Upper lobe of left lung (tissue), 6 donors: Measurements from ENCODE around the gene PIH1D1. TPM values are rescaled to one million over a fixed set of nuclear protein-coding genes. Genes with fewer than 3 reads are reported as not detected.
A peak's percentile ranks its signal among the peaks of the same experiment; 100 is the strongest.

Experiments
- ATAC-seq, 2 donors: fragments of 200-7000 bp; cut with Tn5 transposase; one replicate each; pipeline ENCODE4 v1.9.1; 2022; ENCODE audit warnings: mild to moderate bottlenecking in 2 of 2, moderate library complexity in 2 of 2; ENCODE audit not compliant: low FRiP score in 2 of 2
- DNase-seq, 2 donors: peaks; one replicate each; pipeline ENCODE4 v3.0.0-alpha.2; 2019 to 2020
- H3K27ac ChIP-seq, 4 donors: fragments of 200-600 bp; sonication (generic); one replicate each; pipeline ENCODE4 v1.5.1; 2016 to 2019
- H3K27me3 ChIP-seq, 4 donors: fragments of 200-600 bp; sonication (generic); one replicate each; pipeline ENCODE4 v1.5.1; 2017 to 2019
- H3K36me3 ChIP-seq, 4 donors: fragments of 200-600 bp; sonication (generic); one replicate each; pipeline ENCODE4 v1.5.1; 2016 to 2019
- H3K4me1 ChIP-seq, 4 donors: fragments of 200-600 bp; sonication (generic); one replicate each; pipeline ENCODE4 v1.5.1; 2018 to 2019
- H3K4me3 ChIP-seq, 4 donors: fragments of 200-600 bp; sonication (generic); one replicate each; pipeline ENCODE4 v1.5.1; 2017 to 2019; ENCODE audit warnings: mild to moderate bottlenecking in 2 of 4, moderate library complexity in 1 of 4
- H3K9me3 ChIP-seq, 4 donors: fragments of 200-600 bp; sonication (generic); one replicate each; pipeline ENCODE4 v1.5.1; 2018 to 2019
- EP300 ChIP-seq, 4 donors: sonication (generic); formaldehyde crosslinking; IDR thresholded peaks; one replicate each; pipeline ENCODE4 v1.5.1; 2017; ENCODE audit warnings: antibody characterized with exemption in 4 of 4, control low read depth in 2 of 4
- POLR2A ChIP-seq, 4 donors: fragments of 450-650 bp; IDR thresholded peaks; one replicate each; pipeline ENCODE4 v1.5.1; 2016 to 2017; ENCODE audit warnings: antibody characterized with exemption in 4 of 4, mild to moderate bottlenecking in 2 of 4
- POLR2AphosphoS5 ChIP-seq, 2 donors: sonication (generic); formaldehyde crosslinking; IDR thresholded peaks; one replicate each; pipeline ENCODE4 v1.5.1; 2017; ENCODE audit warnings: antibody characterized with exemption in 2 of 2
- WGBS, 2 donors: methylation state at CpG; one replicate each; pipeline ENCODE4 v1.1.5; 2017 to 2018; 5-methylcytosine and 5-hydroxymethylcytosine counted together
- total RNA-seq, 6 donors: library from RNA; depleted of rRNA in 4 of 6; stranded (reverse); fragments of >200 nt in 4 of 6; gene quantifications; one replicate each; pipeline versions ENCODE4 v1.1.0 to v1.2.1, GENCODE V29; 2016 to 2021
- TF ChIP-seq, protein P1 (sequence below), 6 experiments: fragments of 450-650 bp in 4 of 6; fragments of 200-600 bp in 2 of 6; sonication (generic) in 2 of 6; IDR thresholded peaks; one replicate each; pipeline ENCODE4 v1.5.1; 2016 to 2019; ENCODE audit warnings: antibody characterized with exemption in 6 of 6
- donor health status: DM: no; HTN: no; CAD: no; lungs with moderate emphysema.
- donor health status: DM: no; HTN: yes; CAD: no; lungs with severe emphysema.

PIH1D1 gene
- total RNA-seq, 6 donors from 2014 or later = 59.5 to 120 (median 72.8) TPM

DNA sequence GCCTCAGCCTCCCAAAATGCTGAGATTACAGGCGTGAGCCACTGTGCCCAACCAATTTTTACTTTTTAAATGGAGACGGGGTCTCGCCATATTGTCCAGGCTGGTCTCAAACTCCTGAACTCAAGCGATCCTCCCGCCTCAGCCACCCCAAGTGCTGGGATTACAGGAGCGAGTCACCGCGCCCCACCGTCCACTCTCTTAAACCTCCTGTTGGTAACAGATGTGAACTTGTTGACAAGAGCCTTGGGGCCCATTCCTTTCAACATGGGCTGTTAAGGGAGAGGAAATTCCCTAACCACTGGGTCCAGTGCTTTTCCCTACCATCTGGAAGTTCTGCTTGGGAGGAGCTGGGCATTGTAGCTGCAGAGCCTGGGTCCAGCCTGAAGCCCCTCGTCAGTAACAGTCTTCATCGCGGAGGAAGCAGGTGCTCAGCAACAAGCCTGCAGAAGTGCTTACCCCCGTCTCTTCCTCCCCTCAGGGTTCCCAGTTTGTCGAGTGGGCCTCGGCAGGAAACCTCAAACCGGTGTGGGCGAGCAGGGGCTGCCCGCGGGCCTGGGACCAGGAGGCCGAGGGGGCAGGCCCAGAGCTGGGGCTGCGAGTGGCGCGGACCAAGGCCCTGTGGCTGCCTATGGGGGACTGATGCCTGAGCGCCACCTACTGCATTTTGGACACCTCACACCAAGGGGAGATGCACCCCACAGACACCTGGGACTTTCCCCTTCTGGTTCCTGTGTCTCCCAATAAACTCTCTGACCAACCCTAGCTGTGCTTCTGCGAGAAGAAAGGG lies 18.4 kb upstream of the PIH1D1 start:
- no peak for TF ChIP-seq POLR2A (IDR thresholded peaks at IDR 0.05)
- TF ChIP-seq, protein P1, sequence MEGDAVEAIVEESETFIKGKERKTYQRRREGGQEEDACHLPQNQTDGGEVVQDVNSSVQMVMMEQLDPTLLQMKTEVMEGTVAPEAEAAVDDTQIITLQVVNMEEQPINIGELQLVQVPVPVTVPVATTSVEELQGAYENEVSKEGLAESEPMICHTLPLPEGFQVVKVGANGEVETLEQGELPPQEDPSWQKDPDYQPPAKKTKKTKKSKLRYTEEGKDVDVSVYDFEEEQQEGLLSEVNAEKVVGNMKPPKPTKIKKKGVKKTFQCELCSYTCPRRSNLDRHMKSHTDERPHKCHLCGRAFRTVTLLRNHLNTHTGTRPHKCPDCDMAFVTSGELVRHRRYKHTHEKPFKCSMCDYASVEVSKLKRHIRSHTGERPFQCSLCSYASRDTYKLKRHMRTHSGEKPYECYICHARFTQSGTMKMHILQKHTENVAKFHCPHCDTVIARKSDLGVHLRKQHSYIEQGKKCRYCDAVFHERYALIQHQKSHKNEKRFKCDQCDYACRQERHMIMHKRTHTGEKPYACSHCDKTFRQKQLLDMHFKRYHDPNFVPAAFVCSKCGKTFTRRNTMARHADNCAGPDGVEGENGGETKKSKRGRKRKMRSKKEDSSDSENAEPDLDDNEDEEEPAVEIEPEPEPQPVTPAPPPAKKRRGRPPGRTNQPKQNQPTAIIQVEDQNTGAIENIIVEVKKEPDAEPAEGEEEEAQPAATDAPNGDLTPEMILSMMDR (IDR thresholded peaks at IDR 0.05) = peak in 3 of 6 experiments; percentile 19 to 41 (median 25)
- TF ChIP-seq EP300 (IDR thresholded peaks at IDR 0.05) = no peak
- Histone ChIP-seq H3K9me3 (no peaks in the 10 kb centered on the region), H3K4me3 (no peak overlapping the region), H3K27ac (peak overlapping the region in 2 of 4 donors; percentile 26 to 52), H3K36me3 (peaks cover 0 to 22% (median 11%) of the 10 kb centered on the region in 4 donors), H3K4me1 (peaks cover 9 to 38% (median 22%) of the 10 kb centered on the region in 4 donors), H3K27me3 (no peaks in the 10 kb centered on the region)
- 68 to 82% methylated on average over 7 to 25 of the region's 25 CpGs for WGBS, 2 donors
- no peak for ATAC-seq
- DNase-seq = peak; percentile 43 to 84

DNA sequence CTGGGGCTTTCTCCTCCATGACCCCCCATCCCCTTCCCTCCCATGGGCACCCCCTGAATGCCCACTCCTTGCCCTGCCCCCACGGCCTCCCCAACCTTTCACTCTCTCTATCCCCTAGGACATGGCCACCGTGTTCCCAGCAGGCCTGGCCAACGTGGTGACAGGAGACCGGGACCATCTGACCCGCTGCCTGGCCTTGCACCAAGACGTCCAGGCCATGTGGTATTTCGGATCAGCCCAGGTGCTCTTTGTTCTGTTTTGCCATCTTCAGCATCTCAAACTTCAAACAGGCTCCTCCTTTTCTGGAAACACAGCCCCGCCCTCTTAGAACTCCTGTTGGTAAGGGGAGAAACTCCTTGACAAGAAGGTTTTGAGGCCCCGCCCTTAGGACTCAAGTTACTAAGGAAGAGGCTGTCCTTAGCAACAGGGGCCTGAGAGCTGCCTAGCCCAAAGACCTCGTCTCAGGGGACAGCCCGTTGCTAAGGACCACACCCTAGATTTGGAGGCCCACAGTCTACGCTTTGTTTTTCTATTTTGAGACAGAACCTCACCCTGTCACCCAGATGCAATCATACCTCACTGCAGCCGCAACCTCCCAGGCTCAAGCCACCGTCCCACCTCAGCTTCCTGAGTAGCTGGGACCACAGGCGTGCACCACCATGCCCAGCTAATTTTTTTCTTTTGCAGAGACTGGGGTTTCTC lies 17.3 kb upstream of the PIH1D1 start:
- Histone ChIP-seq H3K9me3 (no peaks in the 10 kb centered on the region), H3K27me3 (no peaks in the 10 kb centered on the region), H3K36me3 (peaks cover 0 to 33% (median 21%) of the 10 kb centered on the region in 4 donors), H3K4me1 (peaks cover 5 to 30% (median 16%) of the 10 kb centered on the region in 4 donors), H3K27ac (peak overlapping the region; percentile 30 to 73 (median 50)), H3K4me3 (no peak overlapping the region)
- ATAC-seq (peak; percentile 19 to 92), DNase-seq (peak; percentile 46 to 67)
- TF ChIP-seq POLR2A (IDR thresholded peaks at IDR 0.05) (no peak), EP300 (IDR thresholded peaks at IDR 0.05) (no peak), POLR2AphosphoS5 (IDR thresholded peaks at IDR 0.05) (no peak)
- TF ChIP-seq, protein P1 (IDR thresholded peaks at IDR 0.05) = no peak
- WGBS, 2 donors = 59 to 60% methylated on average over 14 to 15 of the region's 15 CpGs

DNA sequence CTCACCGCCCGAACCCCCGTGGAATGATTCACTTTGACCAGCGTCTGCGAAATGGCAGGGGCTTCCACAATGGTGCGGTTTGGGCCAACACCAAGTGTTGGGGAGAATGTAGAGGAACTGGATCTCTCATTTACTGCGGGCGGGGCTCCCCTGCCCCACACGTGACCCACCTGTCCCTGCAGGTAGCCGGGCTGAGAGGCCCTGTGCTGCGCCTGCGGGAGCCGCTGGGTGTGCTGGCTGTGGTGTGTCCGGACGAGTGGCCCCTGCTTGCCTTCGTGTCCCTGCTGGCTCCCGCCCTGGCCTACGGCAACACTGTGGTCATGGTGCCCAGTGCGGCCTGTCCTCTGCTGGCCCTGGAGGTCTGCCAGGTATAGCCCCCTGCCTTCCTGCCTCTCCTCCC lies 16.6 kb upstream of the PIH1D1 start:
- TF ChIP-seq POLR2A (IDR thresholded peaks at IDR 0.05) = no peak
- TF ChIP-seq, protein P1 (IDR thresholded peaks at IDR 0.05) = no peak
- TF ChIP-seq POLR2AphosphoS5 (IDR thresholded peaks at IDR 0.05) = no peak
- no peak for TF ChIP-seq EP300 (IDR thresholded peaks at IDR 0.05)
- H3K9me3 ChIP-seq = no peaks in the 10 kb centered on the region
- ATAC-seq (peak in 1 of 2 donors; percentile 6), DNase-seq (peak in 1 of 2 donors; percentile 75)
- H3K27ac ChIP-seq = peak overlapping the region in 2 of 4 donors; percentile 52 to 73
- H3K4me3 ChIP-seq = no peak overlapping the region
- H3K4me1 ChIP-seq = peaks cover 0 to 23% (median 11%) of the 10 kb centered on the region in 4 donors
- H3K36me3 ChIP-seq = peaks cover 0 to 36% (median 23%) of the 10 kb centered on the region in 4 donors
- H3K27me3 ChIP-seq = no peaks in the 10 kb centered on the region
- WGBS, 2 donors = 94 to 95% methylated on average over 15 to 19 of the region's 19 CpGs

DNA sequence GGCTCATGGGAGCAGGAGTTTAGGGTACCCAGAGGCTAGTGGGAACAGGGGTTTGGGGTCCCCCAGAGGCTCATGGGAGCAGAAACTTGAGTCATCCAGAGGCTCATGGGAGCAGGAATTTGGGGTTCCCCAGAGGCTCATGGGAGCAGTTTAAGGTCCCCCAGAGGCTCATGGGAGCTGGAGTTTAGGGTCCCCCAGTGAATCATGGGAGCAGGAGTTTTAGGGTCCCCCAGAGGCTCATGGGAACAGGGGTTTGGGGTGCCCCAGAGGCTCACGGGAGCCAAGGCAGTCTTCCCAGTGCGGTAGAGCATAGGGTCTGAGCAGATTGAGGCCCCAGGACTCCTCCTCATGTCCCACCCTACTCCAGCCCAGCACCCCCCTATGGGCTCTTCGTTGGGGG lies 13.8 kb upstream of the PIH1D1 start:
- TF ChIP-seq POLR2AphosphoS5 (IDR thresholded peaks at IDR 0.05) = no peak
- TF ChIP-seq POLR2A (IDR thresholded peaks at IDR 0.05) = no peak
- no peak for TF ChIP-seq EP300 (IDR thresholded peaks at IDR 0.05)
- TF ChIP-seq, protein P1 (IDR thresholded peaks at IDR 0.05) = no peak
- H3K4me3 ChIP-seq = no peak overlapping the region
- ATAC-seq = no peak
- H3K27me3 ChIP-seq = no peaks in the 10 kb centered on the region
- no peaks in the 10 kb centered on the region for H3K9me3 ChIP-seq
- DNase-seq = no peak
- peaks cover 0 to 49% (median 33%) of the 10 kb centered on the region in 4 donors for H3K36me3 ChIP-seq
- H3K4me1 ChIP-seq = peaks cover 0 to 18% (median 9%) of the 10 kb centered on the region in 4 donors
- WGBS, 2 donors = 92% methylated on average over 3 of the region's 3 CpGs; no CpG with 5 or more reads in 1 of the 2 donors
- H3K27ac ChIP-seq = no peak overlapping the region
